ENCODE results near the gene GSTA3.

DNA sequence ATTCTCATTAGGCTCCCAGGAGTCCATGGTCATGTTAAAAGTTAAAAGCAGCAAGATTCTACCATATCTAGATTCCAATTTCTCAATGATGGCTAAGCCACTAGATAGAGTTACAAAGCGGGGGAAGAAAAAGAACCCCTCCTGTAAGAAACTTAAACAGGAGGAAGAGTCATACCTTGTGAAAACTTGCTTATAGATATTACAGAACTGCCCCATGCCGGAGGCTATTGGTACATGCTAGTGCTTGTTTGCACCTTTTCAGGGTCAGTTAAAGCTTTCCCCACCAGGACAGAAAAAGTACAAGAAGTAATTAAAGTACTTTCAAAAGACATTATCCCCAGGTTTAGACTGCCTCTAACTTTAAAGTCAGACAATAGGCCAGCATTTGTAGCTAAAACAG lies 15.5 kb upstream of the GSTA3 start:
- TF ChIP-seq ZNF274 (IDR thresholded peaks at IDR 0.05; ENCODE audit: low read depth, low read length) (no peak), YY1 (IDR thresholded peaks at IDR 0.05; ENCODE audit: insufficient read depth, insufficient read length) (no peak), SUZ12 (IDR thresholded peaks at IDR 0.05; ENCODE audit: extremely low read depth, insufficient read depth, insufficient read length) (no peak)
